Adrenal gland (tissue), 12 donors: ENCODE results near the gene ZNF844. TPM values are rescaled to one million over a fixed set of nuclear protein-coding genes. Genes with fewer than 3 reads are reported as not detected.

Experiments
- DNase-seq, 7 donors: peaks; one replicate each; pipeline ENCODE4 v3.0.0-alpha.2; 2019 to 2020
- H3K27ac ChIP-seq, 5 donors: fragments of 200-600 bp; sonication (generic) in 4 of 5; 1 replicate in 3 of 5; 2 replicates in 2 of 5; pipeline versions ENCODE4 v1.5.1 to v1.8.0; 2016 to 2020; ENCODE audit warnings: mild to moderate bottlenecking in 1 of 5
- H3K27me3 ChIP-seq: fragments of 200-600 bp; 2 replicates; pipeline ENCODE4 v1.8.0; 2021
- H3K36me3 ChIP-seq, 2 donors: fragments of 200-600 bp; replicated peaks in 1 of 2; 1 replicate in 1 of 2; 2 replicates in 1 of 2; pipeline versions ENCODE4 v1.5.1 to v1.8.0; 2018 to 2022
- H3K4me1 ChIP-seq, 2 donors: fragments of 200-600 bp; replicated peaks in 1 of 2; 1 replicate in 1 of 2; 2 replicates in 1 of 2; pipeline versions ENCODE4 v1.5.1 to v1.8.0; 2018 to 2021
- H3K4me3 ChIP-seq, 4 donors: fragments of 200-600 bp; sonication (generic) in 3 of 4; one replicate each; pipeline ENCODE4 v1.5.1; 2016 to 2018
- H3K9me3 ChIP-seq, 3 donors: fragments of 200-600 bp; sonication (generic) in 1 of 3; replicated peaks in 1 of 3; 1 replicate in 2 of 3; 2 replicates in 1 of 3; pipeline versions ENCODE4 v1.5.1 to v1.8.0; 2016 to 2021
- POLR2A ChIP-seq, 2 donors: fragments of 450-650 bp; IDR thresholded peaks; one replicate each; pipeline ENCODE4 v1.6.1; 2017; ENCODE audit warnings: antibody characterized with exemption in 2 of 2, mild to moderate bottlenecking in 2 of 2, moderate library complexity in 1 of 2
- WGBS, 4 donors: extraction: QIAGEN DNeasy Blood & Tissue Kit in 2 of 4; methylation state at CpG; one replicate each; pipeline versions ENCODE4 v1.1.5 to v1.1.7; 2013 to 2017; 5-methylcytosine and 5-hydroxymethylcytosine counted together
- intact Hi-C, 2 donors: fragments of 100-400 bp; cut with DNase I; formaldehyde crosslinking; loops; one replicate each; pipeline versions ENCODE4 v1.14.1 to v1.15.0; 2022 to 2023
- polyA plus RNA-seq, 3 donors: library from polyadenylated mRNA; stranded (reverse); fragments of 200-250 nt in 2 of 3; fragments of 350-450 nt in 1 of 3; fragmentation: Illumina TruSeq in 1 of 3; extraction: RNeasy Lipid Tissue Mini Kit (QIAGEN cat#74804) in 1 of 3; gene quantifications; one replicate each; pipeline ENCODE4 v1.2.3, GENCODE V29; 2013 to 2014
- total RNA-seq, 9 donors: library from RNA; depleted of rRNA in 4 of 9; stranded (reverse); fragments of >200 nt in 4 of 9; fragments of 120-200 nt in 1 of 9; fragmentation: NEBNext Ultra II Directional in 1 of 9; extraction: Animal tissue kit (Norgen Biotek cat#: 25700) in 1 of 9; gene quantifications; one replicate each; pipeline versions ENCODE4 v1.1.0 to v1.2.4, GENCODE V29; 2013 to 2023
- TF ChIP-seq, protein P1 (sequence below), 6 experiments: fragments of 450-650 bp in 4 of 6; fragments of 200-600 bp in 2 of 6; sonication (generic) in 1 of 6; IDR thresholded peaks; 1 replicate in 5 of 6; 2 replicates in 1 of 6; pipeline versions ENCODE4 v1.5.1 to v1.8.0; 2016 to 2021; ENCODE audit warnings: antibody characterized with exemption in 6 of 6, mild to moderate bottlenecking in 2 of 6, moderate library complexity in 1 of 6
- donor health status: healthy with polysubstance abuse.
- donor health status: Bipolar disorder and iron deficiency.
- donor health status: DM: yes; HTN: yes; CAD: no.
- donor health status: DM: no; HTN: no; CAD: no.
- donor health status: DM: no; HTN: no; CAD: no.
- donor health status: DM: yes; HTN: yes; CAD: no.

ZNF844 gene
- total and polyA plus RNA-seq, 12 donors, result 1.2 to 14.4 (median 8.7) TPM

DNA sequence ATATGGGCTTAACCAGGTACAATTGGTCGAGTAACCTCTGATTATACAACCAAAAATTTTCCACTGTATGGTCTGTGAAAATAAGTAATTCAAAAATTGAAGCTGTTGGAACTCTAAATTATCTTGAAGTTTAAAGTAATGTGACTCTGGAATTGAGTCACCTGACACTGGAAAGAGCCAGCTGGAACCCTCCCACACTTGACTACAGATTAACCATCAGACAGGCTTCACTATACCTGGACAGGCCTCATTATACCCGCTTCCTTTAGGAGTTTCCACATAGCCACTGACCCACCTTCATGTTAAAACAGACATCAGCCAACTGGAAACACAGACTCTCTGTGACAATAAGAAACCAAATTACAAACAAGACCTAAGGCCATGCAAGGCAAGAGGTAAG is 30.3 kb upstream of the ZNF844 start:
- H3K4me3 ChIP-seq, result peak overlapping the region in 1 of 4 donors; percentile 93
- peaks cover 5 to 14% of the 10 kb centered on the region in 2 donors for H3K4me1 ChIP-seq
- peak overlapping the region in 1 of 5 donors; percentile 92 for H3K27ac ChIP-seq
- 72 to 81% (median 81%) methylated on average over 2 of the region's 2 CpGs for WGBS, 4 donors
- H3K27me3 ChIP-seq, result no peaks in the 10 kb centered on the region
- intact Hi-C loops, result no loop called here
- TF ChIP-seq POLR2A (IDR thresholded peaks at IDR 0.05), result no peak
- TF ChIP-seq, protein P1, sequence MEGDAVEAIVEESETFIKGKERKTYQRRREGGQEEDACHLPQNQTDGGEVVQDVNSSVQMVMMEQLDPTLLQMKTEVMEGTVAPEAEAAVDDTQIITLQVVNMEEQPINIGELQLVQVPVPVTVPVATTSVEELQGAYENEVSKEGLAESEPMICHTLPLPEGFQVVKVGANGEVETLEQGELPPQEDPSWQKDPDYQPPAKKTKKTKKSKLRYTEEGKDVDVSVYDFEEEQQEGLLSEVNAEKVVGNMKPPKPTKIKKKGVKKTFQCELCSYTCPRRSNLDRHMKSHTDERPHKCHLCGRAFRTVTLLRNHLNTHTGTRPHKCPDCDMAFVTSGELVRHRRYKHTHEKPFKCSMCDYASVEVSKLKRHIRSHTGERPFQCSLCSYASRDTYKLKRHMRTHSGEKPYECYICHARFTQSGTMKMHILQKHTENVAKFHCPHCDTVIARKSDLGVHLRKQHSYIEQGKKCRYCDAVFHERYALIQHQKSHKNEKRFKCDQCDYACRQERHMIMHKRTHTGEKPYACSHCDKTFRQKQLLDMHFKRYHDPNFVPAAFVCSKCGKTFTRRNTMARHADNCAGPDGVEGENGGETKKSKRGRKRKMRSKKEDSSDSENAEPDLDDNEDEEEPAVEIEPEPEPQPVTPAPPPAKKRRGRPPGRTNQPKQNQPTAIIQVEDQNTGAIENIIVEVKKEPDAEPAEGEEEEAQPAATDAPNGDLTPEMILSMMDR (IDR thresholded peaks at IDR 0.05), result no peak
- no peak for DNase-seq
- no peaks in the 10 kb centered on the region for H3K36me3 ChIP-seq
- no peaks in the 10 kb centered on the region for H3K9me3 ChIP-seq

DNA sequence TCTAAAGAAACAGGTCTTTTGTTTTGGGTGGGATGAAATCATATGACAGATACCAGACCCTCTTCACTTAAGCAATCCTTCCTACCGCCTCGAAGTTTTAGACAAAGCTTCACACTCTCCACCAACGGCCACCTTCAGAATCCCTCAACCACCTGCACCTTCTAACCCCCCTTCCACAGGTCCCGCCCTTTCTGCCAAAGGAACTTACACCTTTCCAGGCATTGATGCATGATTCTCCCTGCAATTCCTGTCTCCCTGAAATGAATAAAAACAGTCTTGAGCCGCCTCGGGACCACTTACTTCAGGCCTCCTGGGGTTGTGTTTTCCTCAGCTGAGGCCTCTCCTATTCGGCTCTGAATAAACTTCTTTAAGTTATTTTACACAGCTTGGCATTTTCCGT is 29.9 kb upstream of the ZNF844 start:
- H3K4me1 ChIP-seq, result peaks cover 5 to 14% of the 10 kb centered on the region in 2 donors
- 31 to 41% (median 34%) methylated on average over 8 of the region's 8 CpGs for WGBS, 4 donors
- no peak for DNase-seq
- H3K36me3 ChIP-seq, result no peaks in the 10 kb centered on the region
- no peaks in the 10 kb centered on the region for H3K9me3 ChIP-seq
- TF ChIP-seq POLR2A (IDR thresholded peaks at IDR 0.05), result no peak
- TF ChIP-seq, protein P1 (IDR thresholded peaks at IDR 0.05), result no peak
- intact Hi-C loops, result no loop called here
- H3K27ac ChIP-seq, result peak overlapping the region in 2 of 5 donors; percentile 77 to 92
- H3K4me3 ChIP-seq, result peak overlapping the region in 2 of 4 donors; percentile 69 to 93
- H3K27me3 ChIP-seq, result no peaks in the 10 kb centered on the region

DNA sequence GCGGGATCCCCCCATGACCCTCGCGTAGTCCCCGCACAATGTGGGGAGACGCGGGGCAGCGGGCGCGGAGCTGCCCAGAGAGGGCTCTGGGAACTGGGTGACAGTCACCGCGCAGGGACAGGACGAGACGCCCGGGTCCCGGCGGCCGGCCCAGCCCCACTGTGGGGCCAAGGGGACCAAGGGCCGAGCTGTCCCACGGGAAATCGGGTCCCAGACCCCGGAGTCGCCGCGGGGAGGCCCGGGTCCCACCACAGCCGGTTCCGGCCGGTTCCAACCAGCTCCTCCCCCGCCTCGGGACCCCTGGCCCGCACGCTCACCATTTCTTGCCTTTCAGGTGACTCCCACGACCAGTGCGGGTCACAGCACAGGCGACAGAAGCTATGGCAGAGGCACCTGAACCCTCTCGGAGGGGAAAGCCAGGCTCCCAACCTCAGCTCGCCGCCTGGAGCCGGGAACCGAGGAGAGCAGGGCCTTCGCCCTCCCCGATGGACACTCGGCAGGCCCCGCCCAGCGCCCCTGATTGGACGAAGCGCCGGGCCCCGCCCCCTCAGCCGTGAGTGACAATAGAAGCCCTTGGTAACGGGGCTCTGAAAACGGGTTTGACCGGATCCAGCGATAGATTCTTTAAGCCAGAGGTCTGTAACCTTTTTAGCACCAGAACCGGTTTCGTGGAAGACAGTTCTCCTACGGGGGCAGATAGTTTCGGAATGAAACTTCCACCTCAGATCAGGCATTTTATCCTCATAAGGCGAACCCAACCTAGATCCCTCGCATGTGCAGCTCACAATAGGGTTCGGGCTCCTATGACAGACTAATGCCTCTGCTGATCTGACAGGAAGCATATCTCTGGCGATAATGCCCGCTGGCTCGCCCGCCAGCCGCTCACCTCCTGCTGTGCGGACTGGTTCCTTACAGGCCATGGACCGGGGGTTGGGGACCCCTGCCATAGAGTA is 29.0 kb upstream of the ZNF844 start, which contains the start of gene ZNF433:
Gene ZNF433 (minus strand): TSS at position 460 of the 953 bp plus-strand sequence. CDS start 140 bp downstream, at position 320.
- H3K27me3 ChIP-seq, result no peaks in the 10 kb centered on the region
- peak; percentile 53 to 72 for TF ChIP-seq POLR2A (IDR thresholded peaks at IDR 0.05)
- TF ChIP-seq, protein P1 (IDR thresholded peaks at IDR 0.05), result peak in 1 of 6 experiments; percentile 10
- peaks cover 5 to 14% of the 10 kb centered on the region in 2 donors for H3K4me1 ChIP-seq
- peak within 1 kb of the TSS; percentile 5 to 93 (median 78) for H3K4me3 ChIP-seq
- intact Hi-C loops, result no loop called here
- DNase-seq, result peak; percentile 92 to 98 (median 96)
- no peaks in the 10 kb centered on the region for H3K9me3 ChIP-seq
- WGBS, 4 donors, result 0 to 2% (median 1%) methylated on average over 11 to 68 of the region's 68 CpGs
- no peaks in the 10 kb centered on the region for H3K36me3 ChIP-seq
- H3K27ac ChIP-seq, result peak within 1 kb of the TSS; percentile 4 to 92 (median 77)

DNA sequence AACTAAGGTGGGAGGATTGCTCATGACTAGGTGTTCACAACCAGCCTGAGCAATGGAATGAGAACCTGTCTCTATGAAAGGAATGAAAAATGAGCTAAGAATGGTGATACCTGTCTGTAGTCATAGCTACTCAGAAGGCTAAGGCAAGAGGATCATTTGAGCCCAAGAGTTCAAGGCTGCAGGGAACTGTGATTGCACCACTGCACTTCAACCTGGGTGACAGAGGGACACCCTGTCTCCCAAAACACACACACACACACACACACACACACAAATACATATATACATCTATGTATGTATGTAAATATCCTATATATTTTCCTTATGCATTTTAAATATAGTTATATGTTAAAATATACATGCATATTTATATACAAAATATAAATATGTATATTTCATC is 21.6 kb upstream of the ZNF844 start:
- no peak overlapping the region for H3K27ac ChIP-seq
- intact Hi-C loops, result no loop called here
- peaks cover 0 to 27% (median 0%) of the 10 kb centered on the region in 3 donors for H3K9me3 ChIP-seq
- no peak for DNase-seq
- TF ChIP-seq, protein P1 (IDR thresholded peaks at IDR 0.05), result no peak
- no peak for TF ChIP-seq POLR2A (IDR thresholded peaks at IDR 0.05)
- no peaks in the 10 kb centered on the region for H3K4me1 ChIP-seq
- H3K27me3 ChIP-seq, result no peaks in the 10 kb centered on the region
- no peak overlapping the region for H3K4me3 ChIP-seq
- no peaks in the 10 kb centered on the region for H3K36me3 ChIP-seq
